Activated CD4-positive, alpha-beta T cell treated with anti-CD3 and anti-CD28 coated beads for 36 hours (primary cell): ENCODE measurements around the gene MRPL42. TPM values are rescaled to one million over a fixed set of nuclear protein-coding genes. Genes with fewer than 3 reads are reported as not detected.

Experiments used
- ATAC-seq: fragments of 200-7000 bp; cut with Tn5 transposase; one replicate; pipeline ENCODE4 v1.10.0; 2021; ENCODE audit warnings: mild to moderate bottlenecking, moderate library complexity
- CTCF ChIA-PET: fragments of 350-600 bp; sonication (Branson Sonifier 250); formaldehyde crosslinking; loops from one replicate; lab custom pipeline; 2021; ENCODE audit warnings: antibody characterized with exemption; lab: Charles Lee
- POLR2A ChIA-PET: fragments of 350-600 bp; sonication (Branson Sonifier 250); formaldehyde crosslinking; loops from one replicate; lab custom pipeline; 2021; ENCODE audit warnings: antibody characterized with exemption, inconsistent platforms; lab: Charles Lee
- DNase-seq: peaks from one replicate; pipeline ENCODE4 v3.0.0-alpha.2; 2020
- H3K27ac Mint-ChIP-seq: one replicate; pipeline ENCODE4 v1.8.0; 2021; ENCODE audit warnings: mixed read lengths
- H3K27me3 Mint-ChIP-seq: one replicate; pipeline ENCODE4 v1.8.0; 2021; ENCODE audit warnings: mixed read lengths
- H3K36me3 Mint-ChIP-seq: one replicate; pipeline ENCODE4 v1.8.0; 2021; ENCODE audit warnings: low read depth, mixed read lengths
- H3K4me1 Mint-ChIP-seq: one replicate; pipeline ENCODE4 v1.8.0; 2021; ENCODE audit warnings: mixed read lengths
- H3K4me3 Mint-ChIP-seq: one replicate; pipeline ENCODE4 v1.8.0; 2021; ENCODE audit warnings: mild to moderate bottlenecking, moderate library complexity, mixed read lengths
- H3K9me3 Mint-ChIP-seq: one replicate; pipeline ENCODE4 v1.8.0; 2021; ENCODE audit warnings: low read depth, mixed read lengths
- intact Hi-C, 2 experiments: fragments of 100-400 bp; cut with DNase I in 1 of 2; cut with micrococcal nuclease in 1 of 2; formaldehyde crosslinking; loops; one replicate each; pipeline versions ENCODE4 v1.14.2 to v1.15.1; 2022 to 2024; cut with DNase I, micrococcal nuclease
- total RNA-seq, 2 experiments: library from RNA; stranded (reverse); gene quantifications; one replicate each; pipeline ENCODE4 v1.2.3, GENCODE V29; 2021

The MRPL42 gene
- 10 to 100 TPM; 78.7 to 98.3 TPM for total RNA-seq

DNA sequence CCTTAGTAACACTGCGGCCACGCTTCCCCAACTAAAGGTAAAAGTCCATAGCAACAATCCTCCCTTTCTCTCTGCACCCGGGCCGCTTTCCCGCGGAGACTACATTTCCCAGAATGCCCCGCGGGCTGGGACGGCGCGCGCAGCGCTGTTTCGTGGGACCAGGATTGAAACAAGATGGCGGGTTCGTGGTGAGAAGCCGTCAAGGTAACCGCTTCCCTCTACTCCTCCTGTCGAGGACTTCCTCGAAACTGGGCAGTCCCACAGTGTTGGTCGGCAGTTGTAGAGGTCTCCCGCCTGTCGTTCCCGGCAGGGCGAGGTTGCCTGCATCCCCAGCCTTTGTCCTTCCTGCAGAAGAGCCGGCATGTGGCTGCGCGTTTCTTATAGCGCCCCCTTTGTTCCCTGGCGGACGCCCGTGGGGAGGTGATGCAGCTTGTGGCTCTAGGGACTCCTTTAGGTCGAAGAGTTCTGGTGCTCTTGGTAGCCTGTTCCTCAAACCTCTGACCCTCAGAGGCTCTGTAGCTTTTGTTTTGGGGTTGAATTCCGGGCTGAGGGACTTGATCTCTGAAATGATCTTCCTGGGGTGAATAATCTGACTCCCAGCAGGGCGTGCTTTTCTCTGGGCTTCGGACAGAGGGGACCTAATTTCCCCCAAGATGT, at the start of gene MRPL42:
Gene MRPL42, plus strand, starts transcription at position 164 of the 657 bp plus-strand sequence. CDS start 1,772 bp downstream, outside the sequence.
- CTCF ChIA-PET = interaction anchor here (1.0 to 3.1 kb wide), 8 partner anchors 11 to 635 kb away, joined by 3 to 10 read pairs (median 4); no protein-coding TSS in a partner anchor
- H3K4me3 Mint-ChIP-seq = peak within 1 kb of the TSS; percentile 95
- DNase-seq = peak; percentile 95
- intact Hi-C loops = loop anchor here (1.0 to 10.0 kb wide), 6 partner anchors 25 to 797 kb away; partner anchors contain the start of gene CRADD (in 1 of the 2)
- peak; percentile 91 for ATAC-seq
- H3K4me1 Mint-ChIP-seq = peaks cover 29% of the 10 kb centered on the region
- H3K27me3 Mint-ChIP-seq = no peaks in the 10 kb centered on the region
- peaks cover 18% of the 10 kb centered on the region for H3K36me3 Mint-ChIP-seq
- H3K27ac Mint-ChIP-seq = peak within 1 kb of the TSS; percentile 93
- H3K9me3 Mint-ChIP-seq = no peaks in the 10 kb centered on the region
- POLR2A ChIA-PET = interaction anchor here (0.6 kb wide), 2 partner anchors 33 to 273 kb away, joined by 3 to 4 read pairs; no protein-coding TSS in a partner anchor

GRCh38 chr12:93417967-93418480, 49.3 kb upstream of the MRPL42 start:
- CTCF ChIA-PET = interaction anchor here (0.6 to 3.5 kb wide), 7 partner anchors 10 to 1055 kb away, joined by 3 to 41 read pairs (median 4); no protein-coding TSS in a partner anchor
- Mint-ChIP-seq H3K27me3 (no peaks in the 10 kb centered on the region), H3K9me3 (no peaks in the 10 kb centered on the region), H3K36me3 (peaks cover 17% of the 10 kb centered on the region), H3K4me1 (peaks cover 89% of the 10 kb centered on the region), H3K27ac (no peak overlapping the region), H3K4me3 (no peak overlapping the region)
- ATAC-seq = no peak
- no peak for DNase-seq
- POLR2A ChIA-PET = no interaction called here
- intact Hi-C loops = loop anchor here (2.0 to 10.0 kb wide), 6 partner anchors 15 to 813 kb away; no protein-coding TSS in a partner anchor

DNA sequence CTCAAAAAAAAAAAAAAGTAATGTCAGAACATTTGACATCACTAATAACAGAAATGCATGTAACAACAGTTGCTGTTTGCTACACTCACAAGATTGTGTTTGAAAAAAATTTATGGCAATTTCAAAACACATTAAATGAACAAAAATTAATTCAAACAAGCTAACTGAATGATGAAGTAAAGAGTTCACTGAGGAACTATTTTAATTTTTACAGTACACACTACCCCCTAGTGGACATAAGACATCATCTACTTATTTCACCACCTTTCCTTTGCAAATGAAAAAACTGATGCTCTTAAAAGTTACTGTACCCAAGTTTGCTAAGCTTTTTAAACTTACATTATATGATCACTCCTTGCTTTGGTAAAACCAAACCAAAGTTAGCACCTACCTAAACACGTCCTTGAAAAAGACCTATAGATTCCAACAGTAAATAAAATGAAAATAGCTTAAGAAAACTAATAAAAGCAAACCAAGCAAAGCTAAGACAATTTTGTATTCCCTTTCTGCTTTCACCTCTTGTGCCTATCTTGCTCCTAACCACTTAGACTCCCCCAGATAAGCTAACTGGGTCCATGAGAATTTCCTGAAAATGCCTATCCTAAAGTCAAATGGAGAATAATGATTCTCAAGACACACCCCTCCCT, 47.8 kb upstream of the MRPL42 start:
- CTCF ChIA-PET = interaction anchor here (0.7 to 4.3 kb wide), 51 partner anchors 9 to 683 kb away, joined by 3 to 61 read pairs (median 4); partner anchors contain the start of genes EEA1 and MRPL42
- ATAC-seq = peak; percentile 31
- no peaks in the 10 kb centered on the region for H3K9me3 Mint-ChIP-seq

DNA sequence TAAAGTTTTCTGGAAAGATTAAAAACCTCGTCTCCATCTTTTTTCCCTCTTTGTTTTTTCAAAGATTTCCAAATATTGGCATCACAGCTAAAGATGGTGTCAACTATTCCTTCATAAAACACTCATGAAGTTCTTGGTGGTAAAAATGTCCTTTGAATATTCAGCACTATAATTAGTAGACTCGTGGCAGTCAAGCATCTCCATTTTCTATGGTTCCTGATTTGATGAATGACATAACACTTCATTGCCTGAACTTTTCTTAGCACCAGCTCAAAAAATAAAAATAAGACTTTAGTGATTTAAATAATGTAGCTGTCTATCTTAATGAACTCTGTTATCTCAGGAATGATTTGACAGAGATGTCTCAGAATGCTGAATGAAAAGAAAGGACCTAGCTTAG, 45.3 kb upstream of the MRPL42 start:
- intact Hi-C loops = loop anchor here in 1 of 2 experiments (5.0 kb wide), 1 partner anchor 315 kb away; no protein-coding TSS in a partner anchor
- H3K4me1 Mint-ChIP-seq = peaks cover 91% of the 10 kb centered on the region
- H3K27ac Mint-ChIP-seq = peak overlapping the region; percentile 53
- POLR2A ChIA-PET = interaction anchor here (0.6 kb wide), 2 partner anchors 492 to 550 kb away, joined by 3 to 4 read pairs; no protein-coding TSS in a partner anchor
- no peak for DNase-seq
- no peak for ATAC-seq
- peaks cover 5% of the 10 kb centered on the region for H3K36me3 Mint-ChIP-seq
- CTCF ChIA-PET = interaction anchor here (1.0 to 4.3 kb wide), 7 partner anchors 12 to 434 kb away, joined by 3 to 61 read pairs (median 4); no protein-coding TSS in a partner anchor
- no peak overlapping the region for H3K4me3 Mint-ChIP-seq
- H3K27me3 Mint-ChIP-seq = no peaks in the 10 kb centered on the region
- H3K9me3 Mint-ChIP-seq = no peaks in the 10 kb centered on the region

More for the DNA sequence above, 47.8 kb upstream of the MRPL42 start:
- Mint-ChIP-seq H3K27ac (peak overlapping the region; percentile 44), H3K4me1 (peaks cover 90% of the 10 kb centered on the region), H3K4me3 (no peak overlapping the region), H3K36me3 (peaks cover 9% of the 10 kb centered on the region), H3K27me3 (no peaks in the 10 kb centered on the region)
- DNase-seq = no peak
- POLR2A ChIA-PET = interaction anchor here (0.6 to 1.4 kb wide), 6 partner anchors 15 to 1654 kb away, joined by 3 to 12 read pairs (median 4); partner anchors contain the start of gene NR2C1
- intact Hi-C loops = loop anchor here (1.0 to 10.0 kb wide), 9 partner anchors 17 to 815 kb away; partner anchors contain the start of gene EEA1 (in 1 of the 2)

- H3K4me3 Mint-ChIP-seq = peak overlapping the region; percentile 9
- ChIA-PET CTCF (interaction anchor here (0.5 to 1.6 kb wide), 6 partner anchors 11 to 438 kb away, joined by 3 to 6 read pairs (median 3); no protein-coding TSS in a partner anchor), POLR2A (interaction anchor here (0.5 to 0.6 kb wide), 3 partner anchors 19 to 596 kb away, joined by 3 to 6 read pairs (median 4); no protein-coding TSS in a partner anchor)
- H3K27ac Mint-ChIP-seq = peak overlapping the region; percentile 43
- ATAC-seq (no peak), DNase-seq (no peak)
- no peaks in the 10 kb centered on the region for H3K9me3 Mint-ChIP-seq
- no peaks in the 10 kb centered on the region for H3K27me3 Mint-ChIP-seq
- peaks cover 10% of the 10 kb centered on the region for H3K36me3 Mint-ChIP-seq
- H3K4me1 Mint-ChIP-seq = peaks cover 89% of the 10 kb centered on the region
- intact Hi-C loops = no loop called here
Observed at GRCh38 chr12:93425736-93426411, 41.4 kb upstream of the MRPL42 start.

GRCh38 chr12:93426412-93426805, 40.9 kb upstream of the MRPL42 start:
- intact Hi-C loops = no loop called here
- CTCF ChIA-PET = interaction anchor here (0.7 to 1.6 kb wide), 5 partner anchors 11 to 439 kb away, joined by 3 to 6 read pairs (median 3); no protein-coding TSS in a partner anchor
- Mint-ChIP-seq H3K27ac (peak overlapping the region; percentile 43), H3K4me3 (peak overlapping the region; percentile 9), H3K4me1 (peaks cover 88% of the 10 kb centered on the region), H3K9me3 (no peaks in the 10 kb centered on the region), H3K36me3 (peaks cover 10% of the 10 kb centered on the region), H3K27me3 (no peaks in the 10 kb centered on the region)
- no peak for DNase-seq
- POLR2A ChIA-PET = interaction anchor here (0.6 kb wide), 1 partner anchor 19 kb away, joined by 3 read pairs; no protein-coding TSS in a partner anchor
- peak; percentile 60 for ATAC-seq

GRCh38 chr12:93427779-93428564, 39.3 kb upstream of the MRPL42 start:
- H3K9me3 Mint-ChIP-seq = no peaks in the 10 kb centered on the region
- peaks cover 82% of the 10 kb centered on the region for H3K4me1 Mint-ChIP-seq
- H3K36me3 Mint-ChIP-seq = peaks cover 13% of the 10 kb centered on the region
- ChIA-PET POLR2A (interaction anchor here (0.6 to 1.1 kb wide), 3 partner anchors 9 to 37 kb away, joined by 3 read pairs; no protein-coding TSS in a partner anchor), CTCF (interaction anchor here (0.8 to 1.1 kb wide), 3 partner anchors 8 to 75 kb away, joined by 3 to 5 read pairs (median 4); no protein-coding TSS in a partner anchor)
- H3K27me3 Mint-ChIP-seq = no peaks in the 10 kb centered on the region
- intact Hi-C loops = loop anchor here in 1 of 2 experiments (1.0 kb wide), 1 partner anchor 8 kb away; no protein-coding TSS in a partner anchor
- H3K27ac Mint-ChIP-seq = peak overlapping the region; percentile 19
- ATAC-seq (no peak), DNase-seq (no peak)
- no peak overlapping the region for H3K4me3 Mint-ChIP-seq

- intact Hi-C loops = no loop called here
- POLR2A ChIA-PET = interaction anchor here (0.7 kb wide), 2 partner anchors 9 to 924 kb away, joined by 3 read pairs; no protein-coding TSS in a partner anchor
- Mint-ChIP-seq H3K9me3 (no peaks in the 10 kb centered on the region), H3K36me3 (peaks cover 16% of the 10 kb centered on the region), H3K4me3 (no peak overlapping the region), H3K27ac (no peak overlapping the region), H3K4me1 (peaks cover 82% of the 10 kb centered on the region), H3K27me3 (no peaks in the 10 kb centered on the region)
- CTCF ChIA-PET = interaction anchor here (0.6 to 1.3 kb wide), 3 partner anchors 10 to 674 kb away, joined by 3 to 10 read pairs (median 3); no protein-coding TSS in a partner anchor
- no peak for ATAC-seq
- DNase-seq = no peak
Observed at GRCh38 chr12:93429448-93429847, 37.9 kb upstream of the MRPL42 start.

GRCh38 chr12:93429852-93430251, 37.5 kb upstream of the MRPL42 start:
- CTCF ChIA-PET = interaction anchor here (0.6 to 1.3 kb wide), 3 partner anchors 10 to 673 kb away, joined by 3 to 10 read pairs (median 3); no protein-coding TSS in a partner anchor
- intact Hi-C loops = no loop called here

More at GRCh38 chr12:93429852-93430251, 37.5 kb upstream of the MRPL42 start:
- ATAC-seq = no peak
- Mint-ChIP-seq H3K27me3 (no peaks in the 10 kb centered on the region), H3K27ac (peak overlapping the region; percentile 25), H3K36me3 (peaks cover 16% of the 10 kb centered on the region), H3K9me3 (no peaks in the 10 kb centered on the region), H3K4me1 (peaks cover 79% of the 10 kb centered on the region), H3K4me3 (no peak overlapping the region)
- DNase-seq = no peak
- POLR2A ChIA-PET = interaction anchor here (0.7 kb wide), 1 partner anchor 9 kb away, joined by 3 read pairs; no protein-coding TSS in a partner anchor
